A549 (cell line): ENCODE measurements around the gene NEURL1. TPM values are rescaled to one million over a fixed set of nuclear protein-coding genes. Genes with fewer than 3 reads are reported as not detected.
"Not testable (repeated sequence)": the region's sequence is repeated elsewhere in the genome, so short reads cannot be mapped to it uniquely, and the experiment has no call there.

ENCODE experiments used
- ATAC-seq, 2 experiments: fragments of 200-7000 bp in 1 of 2; fragments of >200 bp in 1 of 2; cut with Nextera tagmentation in 1 of 2; cut with Tn5 transposase in 1 of 2; 3 replicates each; pipeline versions ENCODE4 v1.8.0 to v1.9.1; 2018 to 2020; ENCODE audit warnings: mild to moderate bottlenecking in 1 of 2, moderate library complexity in 1 of 2
- CTCF ChIA-PET: fragments of 300-600 bp; sonication (Branson Sonifier 250); formaldehyde crosslinking; extraction: SDS; loops from one replicate; lab custom pipeline; 2021; ENCODE audit warnings: antibody characterized with exemption, inconsistent platforms; lab: Yijun Ruan, JAX
- POLR2A ChIA-PET: fragments of 350-600 bp; formaldehyde crosslinking; extraction: SDS; loops from one replicate; lab custom pipeline; 2021; ENCODE audit warnings: antibody characterized with exemption, inconsistent platforms; lab: Yijun Ruan, JAX
- DNase-seq, 2 experiments: peaks; one replicate each; pipeline versions ENCODE4 v3.0.0 to v3.0.0-alpha.2; 2011 to 2016; ENCODE audit warnings: low read depth in 1 of 2, low spot score in 1 of 2
- FAIRE-seq: peaks from 2 replicates; lab custom pipeline; 2011; peaks lifted over from hg19 to GRCh38; lab: Jason Lieb, UNC
- H3K27ac ChIP-seq, 2 experiments: fragments of >200 bp; sonication (Bioruptor Twin); formaldehyde crosslinking; 3 replicates each; pipeline ENCODE4 v1.5.1; 2016 to 2017
- H3K4me1 ChIP-seq: fragments of >200 bp; sonication (Bioruptor Twin); formaldehyde crosslinking; 3 replicates; pipeline ENCODE4 v1.6.1; 2016
- H3K4me2 ChIP-seq: fragments of >200 bp; sonication (Bioruptor Twin); formaldehyde crosslinking; 3 replicates; pipeline ENCODE4 v1.6.1; 2016
- H3K4me3 ChIP-seq: fragments of >200 bp; sonication (Bioruptor Twin); formaldehyde crosslinking; 3 replicates; pipeline ENCODE4 v1.5.1; 2016
- H3K9me3 ChIP-seq: fragments of >200 bp; sonication (Bioruptor Twin); formaldehyde crosslinking; 3 replicates; pipeline ENCODE4 v1.6.1; 2016
- CEBPB ChIP-seq, 2 experiments: fragments of >200 bp in 1 of 2; sonication (Bioruptor Twin) in 1 of 2; formaldehyde crosslinking in 1 of 2; IDR thresholded peaks; 2 replicates each; pipeline ENCODE4 v1.6.1; 2012 to 2016
- EHMT2 ChIP-seq: fragments of 200-600 bp; sonication (generic); IDR thresholded peaks from 2 replicates; pipeline ENCODE4 v1.6.1; 2016; ENCODE audit warnings: antibody characterized with exemption, low read depth, mild to moderate bottlenecking, moderate library complexity
- ESRRA ChIP-seq: fragments of 150-350 bp; IDR thresholded peaks from 2 replicates; pipeline ENCODE4 v1.6.1; 2014; ENCODE audit warnings: mild to moderate bottlenecking, low read length, borderline replicate concordance
- FOXS1 ChIP-seq: fragments of 250-450 bp; sonication (Bioruptor Pico); IDR thresholded peaks from 2 replicates; pipeline ENCODE4 v1.5.0; 2020; ENCODE audit warnings: mild to moderate bottlenecking, moderate library complexity
- GATA3 ChIP-seq: IDR thresholded peaks from 2 replicates; pipeline ENCODE4 v1.6.1; 2012; ENCODE audit warnings: borderline replicate concordance
- HEYL ChIP-seq: fragments of 250-450 bp; sonication (Bioruptor Pico); IDR thresholded peaks from 2 replicates; pipeline ENCODE4 v1.8.0; 2021; ENCODE audit warnings: mild to moderate bottlenecking, moderate library complexity
- HOXB5 ChIP-seq: fragments of 250-450 bp; sonication (Bioruptor Pico); IDR thresholded peaks from 2 replicates; pipeline ENCODE4 v1.5.0; 2020; ENCODE audit warnings: mild to moderate bottlenecking, moderate library complexity
- JUNB ChIP-seq: fragments of >200 bp; sonication (Bioruptor Twin); formaldehyde crosslinking; IDR thresholded peaks from 2 replicates; pipeline ENCODE4 v1.6.1; 2016
- KDM1A ChIP-seq: fragments of 200-600 bp; sonication (generic); IDR thresholded peaks from 2 replicates; pipeline ENCODE4 v1.6.1; 2016; ENCODE audit warnings: low read depth, mild to moderate bottlenecking
- KDM5A ChIP-seq: fragments of 200-600 bp; sonication (generic); IDR thresholded peaks from 2 replicates; pipeline ENCODE4 v1.6.1; 2016; ENCODE audit warnings: antibody characterized with exemption, mild to moderate bottlenecking
- MAFK ChIP-seq: fragments of 450-650 bp; IDR thresholded peaks from 2 replicates; pipeline ENCODE4 v1.6.1; 2014; ENCODE audit not compliant: partially characterized antibody
- MAZ ChIP-seq: fragments of 150-350 bp; IDR thresholded peaks from 2 replicates; pipeline ENCODE4 v1.6.1; 2014; ENCODE audit warnings: antibody characterized with exemption, low read depth, low read length, borderline replicate concordance
- PHF8 ChIP-seq: fragments of 200-600 bp; sonication (generic); IDR thresholded peaks from 2 replicates; pipeline ENCODE4 v1.6.1; 2016; ENCODE audit warnings: low read depth, mild to moderate bottlenecking, antibody characterized with exemption, moderate library complexity, borderline replicate concordance
- POLR2AphosphoS2 ChIP-seq: conservative IDR thresholded peaks from 2 replicates; pipeline ENCODE4 v1.6.1; 2012; ENCODE audit warnings: low read length, improper control_type of control experiment, inconsistent platforms
- RAD21 ChIP-seq, 2 experiments: fragments of >200 bp in 1 of 2; sonication (Bioruptor Twin) in 1 of 2; formaldehyde crosslinking in 1 of 2; IDR thresholded peaks in 1 of 2; conservative IDR thresholded peaks in 1 of 2; 2 replicates in 1 of 2; 3 replicates in 1 of 2; pipeline ENCODE4 v1.6.1; 2012 to 2018; ENCODE audit warnings: inconsistent platforms in 1 of 2
- RCOR1 ChIP-seq: fragments of 150-350 bp; IDR thresholded peaks from 2 replicates; pipeline ENCODE4 v1.6.1; 2014; ENCODE audit warnings: antibody characterized with exemption, low read length, low read depth
- RNF2 ChIP-seq: fragments of 200-600 bp; sonication (generic); IDR thresholded peaks from 2 replicates; pipeline ENCODE4 v1.6.1; 2016; ENCODE audit warnings: low read depth, mild to moderate bottlenecking, antibody characterized with exemption, moderate library complexity, borderline replicate concordance
- SMC3 ChIP-seq: fragments of >200 bp; sonication (Bioruptor Twin); formaldehyde crosslinking; IDR thresholded peaks from 3 replicates; pipeline ENCODE4 v1.6.1; 2018; ENCODE audit warnings: inconsistent platforms
- TFCP2L1 ChIP-seq: fragments of 250-450 bp; sonication (Bioruptor Pico); IDR thresholded peaks from 2 replicates; pipeline ENCODE4 v1.5.0; 2021; ENCODE audit warnings: mild to moderate bottlenecking
- WGBS: methylation state at CpG from one replicate; pipeline ENCODE4 v1.1.6; 2017; ENCODE audit errors: missing lambda C conversion rate; 5-methylcytosine and 5-hydroxymethylcytosine counted together
- polyA plus RNA-seq, 4 experiments: library from polyadenylated mRNA; depleted of rRNA in 3 of 4; stranded (reverse); fragments of >200 nt; fragmentation: RNase III in 1 of 4; extraction: RNeasy Plus Mini Kit Qiagen cat#74134 plus additional on column Dnase treatment in 1 of 4; gene quantifications; 2 replicates in 3 of 4; 3 replicates in 1 of 4; pipeline ENCODE4 v1.2.3, GENCODE V29; 2011 to 2017
- TF ChIP-seq, protein P1 (sequence below): IDR thresholded peaks from 2 replicates; pipeline ENCODE4 v1.6.1; 2012
- TF ChIP-seq, protein P2 (sequence below): fragments of 150-350 bp; IDR thresholded peaks from 2 replicates; pipeline ENCODE4 v1.6.1; 2014; ENCODE audit warnings: low read depth, mild to moderate bottlenecking, low read length
- TF ChIP-seq, protein P3 (sequence below): fragments of 450-650 bp; IDR thresholded peaks from 2 replicates; pipeline ENCODE4 v1.6.1; 2014; ENCODE audit warnings: antibody characterized with exemption

Gene NEURL1
- polyA plus RNA-seq, 2 of the 4 experiments (the other 2 are of a cell fraction): 0.06 to 0.37 TPM

DNA sequence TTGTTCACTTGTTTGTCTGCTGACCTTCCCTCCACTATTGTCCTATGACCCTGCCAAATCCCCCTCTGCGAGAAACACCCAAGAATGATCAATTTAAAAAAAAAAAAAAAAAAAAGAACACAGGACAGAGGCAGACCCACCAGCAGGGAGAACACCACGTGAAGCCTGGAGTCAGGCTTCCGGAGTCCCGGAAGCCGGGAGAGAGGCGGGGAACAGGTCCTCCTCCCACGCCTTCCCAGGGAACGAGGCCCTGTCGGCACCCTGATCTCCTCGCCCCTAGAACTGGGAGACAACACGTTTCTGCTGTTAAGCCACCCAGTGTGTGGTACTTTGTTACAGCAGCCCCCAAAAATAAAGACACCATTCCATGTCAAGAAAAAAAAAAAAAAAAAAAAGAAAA is 114.6 kb downstream of the NEURL1 start:
- H3K27ac ChIP-seq, H3K4me1 ChIP-seq, ATAC-seq, POLR2A ChIA-PET, H3K4me2 ChIP-seq, H3K4me3 ChIP-seq, H3K9me3 ChIP-seq, FAIRE-seq, DNase-seq: not testable (repeated sequence)
- 89% methylated on average over 10 of the region's 11 CpGs for WGBS
- CTCF ChIA-PET: interaction anchor here (0.8 to 1.3 kb wide), 2 partner anchors 49 to 71 kb away, joined by 3 to 5 read pairs; no protein-coding TSS in a partner anchor

DNA sequence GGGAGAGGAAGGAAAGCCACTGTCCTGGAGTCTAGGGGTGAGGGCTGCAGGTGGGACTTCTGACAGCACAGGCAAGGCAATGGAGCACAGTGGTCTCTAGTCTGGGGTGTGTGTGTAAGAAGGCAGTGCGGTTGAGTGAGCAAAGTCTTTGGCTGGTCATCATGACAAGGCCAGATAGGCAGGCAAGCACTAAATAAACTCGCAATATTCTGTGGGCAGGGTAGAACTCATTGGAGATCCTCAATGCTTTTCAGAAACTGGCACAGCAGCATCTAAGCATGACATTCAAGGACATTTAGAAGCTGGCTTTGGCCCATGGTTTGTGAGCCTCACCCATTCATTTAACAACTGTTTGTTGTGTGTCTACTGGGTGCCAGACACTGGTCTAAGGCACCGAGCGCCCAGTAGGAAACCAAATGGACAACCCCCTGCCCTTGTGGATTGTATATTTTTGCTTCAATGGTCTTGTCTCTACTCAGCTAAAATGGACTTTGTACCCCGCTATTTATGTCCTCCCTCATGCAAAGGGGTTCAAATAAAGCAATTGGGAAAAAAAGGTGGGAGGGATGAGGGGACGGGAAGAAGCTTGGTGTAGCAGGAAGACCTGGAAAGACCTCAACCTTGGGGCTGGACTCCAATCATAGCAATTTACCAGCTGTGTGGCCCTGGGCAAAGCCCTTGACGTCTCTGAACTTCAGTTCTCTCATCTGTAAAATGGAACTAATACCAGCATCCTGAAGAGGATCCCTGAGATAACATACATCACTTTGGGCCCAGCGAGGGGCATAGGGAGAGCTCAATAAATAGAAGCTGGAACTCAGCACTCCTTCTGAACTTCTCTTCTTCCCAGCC is 116.0 kb downstream of the NEURL1 start:
- TF ChIP-seq RCOR1: no peak
- TF ChIP-seq ESRRA: no peak
- no peak for TF ChIP-seq MAZ
- TF ChIP-seq, protein P1, sequence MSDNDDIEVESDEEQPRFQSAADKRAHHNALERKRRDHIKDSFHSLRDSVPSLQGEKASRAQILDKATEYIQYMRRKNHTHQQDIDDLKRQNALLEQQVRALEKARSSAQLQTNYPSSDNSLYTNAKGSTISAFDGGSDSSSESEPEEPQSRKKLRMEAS: no peak
- TF ChIP-seq PHF8: no peak
- CTCF ChIA-PET: interaction anchor here (0.7 to 3.5 kb wide), 7 partner anchors 10 to 278 kb away, joined by 3 to 21 read pairs (median 5); no protein-coding TSS in a partner anchor
- no peak overlapping the region for H3K4me2 ChIP-seq
- no peak for DNase-seq
- H3K4me3 ChIP-seq: no peak overlapping the region
- no peaks in the 10 kb centered on the region for H3K9me3 ChIP-seq
- POLR2A ChIA-PET: no interaction called here
- ATAC-seq: no peak
- no peak overlapping the region for H3K27ac ChIP-seq
- WGBS: 92% methylated on average over 8 of the region's 8 CpGs
- no peak for FAIRE-seq
- H3K4me1 ChIP-seq: no peaks in the 10 kb centered on the region

DNA sequence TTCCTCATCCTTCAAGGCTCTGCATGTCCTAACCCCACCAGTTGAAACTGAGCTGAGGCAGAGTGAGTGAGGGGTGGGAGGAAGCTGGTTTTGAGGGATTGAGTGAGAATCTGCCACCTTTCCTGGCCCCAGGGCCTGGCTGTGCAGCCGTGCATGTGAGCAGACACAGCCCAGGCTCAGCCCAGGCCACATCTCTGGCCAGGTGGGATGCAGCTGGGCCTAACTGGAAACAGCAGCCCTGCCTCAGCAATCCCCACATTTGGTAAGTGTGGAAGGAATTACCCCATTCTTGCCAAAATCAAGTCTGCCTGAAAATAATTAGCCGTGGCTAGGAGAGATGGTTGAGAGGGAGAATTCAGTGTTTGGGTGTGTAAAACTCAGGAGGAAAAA is 116.6 kb downstream of the NEURL1 start:
- H3K27ac ChIP-seq: no peak overlapping the region
- POLR2A ChIA-PET: no interaction called here
- H3K4me1 ChIP-seq: no peaks in the 10 kb centered on the region
- TF ChIP-seq FOXS1 (CRISPR knock-in tag): no peak
- TF ChIP-seq, protein P1: no peak
- H3K4me2 ChIP-seq: no peak overlapping the region
- 87% methylated on average over 2 of the region's 2 CpGs for WGBS
- H3K4me3 ChIP-seq: no peak overlapping the region
- CTCF ChIA-PET: interaction anchor here (1.2 to 3.5 kb wide), 4 partner anchors 11 to 278 kb away, joined by 5 to 21 read pairs (median 6); no protein-coding TSS in a partner anchor
- FAIRE-seq (no peak), ATAC-seq (no peak), DNase-seq (no peak)
- no peaks in the 10 kb centered on the region for H3K9me3 ChIP-seq

DNA sequence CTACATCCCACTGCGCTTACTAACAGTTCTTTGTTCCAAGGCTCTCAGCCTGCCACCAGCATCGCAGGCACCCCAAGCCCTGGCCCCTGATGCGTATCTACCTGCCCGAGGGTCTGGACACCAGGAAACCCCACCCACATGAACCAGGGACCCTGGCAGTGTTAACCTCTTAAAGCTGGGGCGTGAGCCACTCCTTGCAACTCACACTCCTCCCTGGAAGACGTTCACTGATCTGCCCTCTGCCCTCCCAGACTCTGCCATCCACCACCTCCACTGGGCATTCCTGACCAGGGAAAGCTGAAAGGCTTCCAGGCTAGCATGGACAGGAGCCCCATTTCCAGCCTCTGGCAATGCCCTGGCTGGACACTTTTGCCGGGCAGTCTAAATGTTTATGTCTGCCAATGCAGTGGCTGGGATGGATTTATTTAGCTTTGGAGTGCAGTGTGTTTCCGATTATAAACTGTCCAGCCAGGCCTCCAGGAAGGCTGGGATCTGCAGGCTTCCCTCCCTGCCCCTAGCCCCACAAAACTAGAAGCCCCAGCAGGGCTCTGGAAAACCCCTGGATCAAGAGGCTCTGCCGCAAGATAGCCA is 117.5 kb downstream of the NEURL1 start:
- ChIA-PET CTCF (interaction anchor here (0.9 to 3.5 kb wide), 4 partner anchors 12 to 244 kb away, joined by 3 to 21 read pairs (median 4); partner anchors contain the start of gene SH3PXD2A), POLR2A (no interaction called here)
- no peak for DNase-seq
- Histone ChIP-seq H3K4me3 (no peak overlapping the region), H3K4me1 (no peaks in the 10 kb centered on the region), H3K9me3 (no peaks in the 10 kb centered on the region), H3K27ac (no peak overlapping the region), H3K4me2 (no peak overlapping the region)
- no peak for FAIRE-seq
- no peak for ATAC-seq
- WGBS: 83% methylated on average over 8 of the region's 9 CpGs
- TF ChIP-seq KDM1A: no peak
- no peak for TF ChIP-seq TFCP2L1 (CRISPR knock-in tag)
- no peak for TF ChIP-seq JUNB
- no peak for TF ChIP-seq EHMT2
- TF ChIP-seq RAD21 (conservative IDR thresholded peaks at IDR 0.05 in 1 of 2, IDR thresholded peaks at IDR 0.05 in 1 of 2): no peak
- TF ChIP-seq HOXB5 (CRISPR knock-in tag): no peak
- TF ChIP-seq, protein P2, sequence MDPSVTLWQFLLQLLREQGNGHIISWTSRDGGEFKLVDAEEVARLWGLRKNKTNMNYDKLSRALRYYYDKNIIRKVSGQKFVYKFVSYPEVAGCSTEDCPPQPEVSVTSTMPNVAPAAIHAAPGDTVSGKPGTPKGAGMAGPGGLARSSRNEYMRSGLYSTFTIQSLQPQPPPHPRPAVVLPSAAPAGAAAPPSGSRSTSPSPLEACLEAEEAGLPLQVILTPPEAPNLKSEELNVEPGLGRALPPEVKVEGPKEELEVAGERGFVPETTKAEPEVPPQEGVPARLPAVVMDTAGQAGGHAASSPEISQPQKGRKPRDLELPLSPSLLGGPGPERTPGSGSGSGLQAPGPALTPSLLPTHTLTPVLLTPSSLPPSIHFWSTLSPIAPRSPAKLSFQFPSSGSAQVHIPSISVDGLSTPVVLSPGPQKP: no peak
- TF ChIP-seq RNF2: no peak
- TF ChIP-seq, protein P1: no peak
- TF ChIP-seq POLR2AphosphoS2: no peak
- TF ChIP-seq HEYL (CRISPR knock-in tag): no peak
- TF ChIP-seq GATA3: no peak
- no peak for TF ChIP-seq CEBPB (IDR thresholded peaks at IDR 0.05)
- TF ChIP-seq MAFK: no peak
- TF ChIP-seq, protein P3, sequence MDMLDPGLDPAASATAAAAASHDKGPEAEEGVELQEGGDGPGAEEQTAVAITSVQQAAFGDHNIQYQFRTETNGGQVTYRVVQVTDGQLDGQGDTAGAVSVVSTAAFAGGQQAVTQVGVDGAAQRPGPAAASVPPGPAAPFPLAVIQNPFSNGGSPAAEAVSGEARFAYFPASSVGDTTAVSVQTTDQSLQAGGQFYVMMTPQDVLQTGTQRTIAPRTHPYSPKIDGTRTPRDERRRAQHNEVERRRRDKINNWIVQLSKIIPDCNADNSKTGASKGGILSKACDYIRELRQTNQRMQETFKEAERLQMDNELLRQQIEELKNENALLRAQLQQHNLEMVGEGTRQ: no peak
- no peak for TF ChIP-seq KDM5A
- no peak for TF ChIP-seq SMC3
